Activated CD4-positive, alpha-beta T cell treated with anti-CD3 and anti-CD28 coated beads, Interleukin-2, amount 50 U/mL, for 48 hours (primary cell): ENCODE measurements around the gene CMTM1.
"Not testable (repeated sequence)": the region's sequence is repeated elsewhere in the genome, so short reads cannot be mapped to it uniquely, and the experiment has no call there.

ENCODE experiments used
- DNase-seq, 2 experiments: peaks; one replicate each; pipeline ENCODE4 v3.0.0-alpha.2; 2020

The CMTM1 gene

GRCh38 chr16:66563574-66564334 lies 2.5 kb upstream of the CMTM1 start:
- DNase-seq = no peak

- not testable (repeated sequence) for DNase-seq
Measured at GRCh38 chr16:66567270-66567669, 1.0 kb downstream of the CMTM1 start.

GRCh38 chr16:66568355-66568754 lies 2.1 kb downstream of the CMTM1 start:
- no peak for DNase-seq

GRCh38 chr16:66569131-66569530 lies 2.9 kb downstream of the CMTM1 start:
- no peak for DNase-seq

- DNase-seq = no peak
Measured at GRCh38 chr16:66569827-66570405, 3.7 kb downstream of the CMTM1 start.

DNA sequence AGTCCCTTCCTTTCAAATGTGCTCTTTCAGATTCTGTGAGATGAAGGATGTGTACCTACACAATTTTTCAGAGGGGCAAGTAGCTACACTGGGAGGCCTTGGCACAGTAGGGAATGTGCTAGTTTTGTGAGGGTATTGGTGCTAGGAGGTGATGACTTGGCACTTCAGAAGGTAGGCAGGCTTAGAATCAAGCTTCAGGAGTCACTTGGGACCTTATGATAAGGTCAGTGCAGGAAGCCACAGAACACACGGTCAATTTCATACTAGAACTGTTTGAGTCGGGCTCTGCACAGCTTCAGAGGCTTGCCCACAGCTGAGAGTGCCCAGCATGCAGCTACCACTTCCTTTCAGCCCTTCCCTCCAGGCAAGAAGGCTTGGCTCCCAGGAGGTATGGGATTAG lies 6.1 kb downstream of the CMTM1 start:
- DNase-seq = no peak

GRCh38 chr16:66574081-66574480 lies 7.8 kb downstream of the CMTM1 start:
- DNase-seq = no peak

- no peak for DNase-seq
Measured at GRCh38 chr16:66574531-66574930, 8.3 kb downstream of the CMTM1 start.

DNA sequence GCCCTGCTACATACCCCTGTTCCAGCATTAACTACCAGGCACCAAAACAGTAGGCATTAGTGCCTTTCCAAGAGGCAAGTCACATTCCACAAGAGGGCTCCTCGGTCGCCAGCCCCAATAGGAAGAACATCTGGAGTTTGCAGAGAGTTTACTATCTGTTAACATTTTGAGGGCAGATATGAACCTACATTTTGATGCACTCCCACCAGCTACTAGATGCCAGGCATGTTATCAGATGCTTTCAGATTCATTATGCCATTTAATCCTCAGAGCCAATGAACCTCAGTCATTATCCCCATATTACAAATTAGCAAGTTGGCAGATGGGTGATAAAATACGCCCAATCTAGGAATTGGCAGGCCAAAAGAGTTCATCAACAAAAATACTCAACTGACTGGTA lies 8.8 kb downstream of the CMTM1 start:
- DNase-seq = no peak

DNA sequence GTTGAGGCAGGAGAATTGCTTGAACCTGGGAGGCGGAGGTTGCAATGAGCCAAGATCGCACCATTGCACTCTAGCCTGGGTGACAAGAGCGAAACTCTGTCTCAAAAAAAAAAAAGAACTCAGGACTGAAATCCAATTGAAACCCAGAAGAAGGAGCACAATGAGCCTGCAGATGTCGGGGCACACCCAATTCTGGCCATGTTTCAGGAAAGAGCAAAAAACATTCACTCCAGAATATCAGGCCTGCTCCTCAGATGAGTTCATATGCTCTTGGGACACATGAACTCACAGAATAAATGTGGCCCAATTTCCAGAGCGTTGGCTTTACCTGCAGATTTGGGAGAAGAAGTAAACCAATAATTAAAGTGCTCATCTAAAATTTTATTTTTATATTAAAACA lies 10.1 kb downstream of the CMTM1 start:
- DNase-seq = no peak

GRCh38 chr16:66578651-66579531 lies 12.7 kb downstream of the CMTM1 start, which contains the start of gene CMTM2:
TSS of gene CMTM2 (plus strand) at chr16:66579463. CDS start at chr16:66579608, 145 bp downstream.
- DNase-seq = peak in 1 of 2 experiments; percentile 24

- no peak for DNase-seq
Measured at GRCh38 chr16:66580605-66581209, 14.5 kb downstream of the CMTM1 start.

DNA sequence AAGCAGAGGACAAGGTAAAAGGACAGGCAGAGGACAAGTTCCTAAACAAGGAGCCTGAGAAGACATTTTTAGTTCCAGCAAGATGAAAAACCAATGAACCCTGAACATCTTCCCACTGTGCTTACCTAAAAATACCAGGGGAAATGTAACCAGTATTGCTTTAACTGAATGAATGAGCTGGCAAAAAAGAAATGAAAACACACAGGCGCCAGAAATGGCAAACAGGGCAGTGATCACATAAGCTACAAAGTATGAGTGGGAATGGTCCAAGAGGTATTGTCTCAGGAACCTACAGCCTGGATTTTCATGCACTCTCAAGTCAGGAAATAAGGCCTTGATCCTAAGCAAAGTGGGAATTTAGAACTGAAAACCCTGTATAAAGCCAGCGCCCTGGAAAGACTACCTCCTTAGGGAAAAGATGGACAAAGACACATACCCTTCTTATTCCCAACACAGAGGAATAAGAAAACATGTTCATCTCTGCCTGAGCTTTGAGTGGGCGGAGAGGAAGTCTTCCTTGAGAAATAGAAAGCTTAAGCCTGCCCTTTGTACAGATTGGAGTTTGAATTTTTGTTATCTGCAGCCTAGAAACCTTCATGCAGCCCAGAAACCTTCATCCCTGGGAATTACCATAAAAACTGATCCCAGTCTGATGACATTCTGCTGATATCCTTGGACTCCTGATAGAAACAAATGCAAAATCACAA lies 15.2 kb downstream of the CMTM1 start:
- no peak for DNase-seq

DNA sequence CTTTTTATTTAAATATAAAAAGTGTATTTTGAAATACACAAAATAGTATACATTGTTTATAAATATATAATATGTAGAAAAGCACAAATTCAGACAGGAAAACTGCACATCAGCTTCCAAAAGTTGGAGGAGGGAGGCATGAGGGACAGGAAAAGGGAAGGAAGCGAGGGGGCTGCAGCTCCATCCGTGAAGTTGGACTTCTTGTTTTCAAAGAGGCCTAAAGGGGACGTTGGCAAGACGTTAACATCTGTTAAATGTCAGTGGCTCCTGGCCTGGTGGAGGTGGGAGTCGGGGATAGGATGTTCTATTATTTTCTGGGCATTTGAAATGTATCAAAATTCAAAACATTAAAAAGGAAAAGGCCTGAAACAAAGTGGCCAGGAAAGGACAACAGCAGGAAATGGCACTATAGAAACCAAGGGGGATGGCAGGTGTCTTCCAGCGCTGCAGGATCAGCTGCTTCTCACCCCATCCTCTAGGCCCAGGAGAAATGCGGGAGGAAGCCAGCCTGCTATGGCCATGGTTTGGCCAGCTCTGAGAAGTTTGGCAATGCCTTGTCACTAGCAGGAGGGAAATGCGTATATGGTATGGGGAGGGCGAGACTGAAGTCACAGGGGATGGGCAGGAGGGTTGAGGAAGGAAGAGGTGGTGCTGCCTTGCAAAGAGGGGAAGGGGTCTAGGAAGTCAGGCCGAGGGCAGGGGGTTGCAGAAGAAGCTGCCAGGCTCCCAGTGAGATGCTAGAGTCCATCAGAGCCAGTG lies 19.4 kb downstream of the CMTM1 start:
- no peak for DNase-seq

DNA sequence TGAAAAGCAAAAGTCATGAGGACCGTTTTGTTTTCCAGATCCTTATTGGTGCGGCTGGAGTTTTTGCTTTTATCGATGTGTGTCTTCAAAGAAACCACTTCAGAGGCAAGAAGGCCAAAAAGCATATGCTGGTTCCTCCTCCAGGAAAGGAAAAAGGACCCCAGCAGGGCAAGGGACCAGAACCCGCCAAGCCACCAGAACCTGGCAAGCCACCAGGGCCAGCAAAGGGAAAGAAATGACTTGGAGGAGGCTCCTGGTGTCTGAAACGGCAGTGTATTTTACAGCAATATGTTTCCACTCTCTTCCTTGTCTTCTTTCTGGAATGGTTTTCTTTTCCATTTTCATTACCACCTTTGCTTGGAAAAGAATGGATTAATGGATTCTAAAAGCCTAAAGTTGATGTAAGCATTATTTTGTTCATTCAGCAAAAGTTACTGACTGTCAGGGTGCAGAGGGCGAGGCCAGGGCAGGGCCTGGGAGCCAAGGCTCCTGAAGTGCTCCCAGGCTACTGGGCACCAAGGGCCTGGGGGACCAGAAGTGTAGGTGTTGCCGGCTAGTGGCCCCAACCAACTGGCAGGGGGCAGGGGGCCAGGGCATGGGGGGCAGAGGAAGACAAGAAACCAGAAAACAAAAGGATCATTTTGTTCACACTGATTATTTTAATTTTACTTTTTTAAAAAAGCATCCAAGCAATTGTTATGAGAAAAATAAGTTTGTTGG lies 21.8 kb downstream of the CMTM1 start:
- DNase-seq = no peak

DNA sequence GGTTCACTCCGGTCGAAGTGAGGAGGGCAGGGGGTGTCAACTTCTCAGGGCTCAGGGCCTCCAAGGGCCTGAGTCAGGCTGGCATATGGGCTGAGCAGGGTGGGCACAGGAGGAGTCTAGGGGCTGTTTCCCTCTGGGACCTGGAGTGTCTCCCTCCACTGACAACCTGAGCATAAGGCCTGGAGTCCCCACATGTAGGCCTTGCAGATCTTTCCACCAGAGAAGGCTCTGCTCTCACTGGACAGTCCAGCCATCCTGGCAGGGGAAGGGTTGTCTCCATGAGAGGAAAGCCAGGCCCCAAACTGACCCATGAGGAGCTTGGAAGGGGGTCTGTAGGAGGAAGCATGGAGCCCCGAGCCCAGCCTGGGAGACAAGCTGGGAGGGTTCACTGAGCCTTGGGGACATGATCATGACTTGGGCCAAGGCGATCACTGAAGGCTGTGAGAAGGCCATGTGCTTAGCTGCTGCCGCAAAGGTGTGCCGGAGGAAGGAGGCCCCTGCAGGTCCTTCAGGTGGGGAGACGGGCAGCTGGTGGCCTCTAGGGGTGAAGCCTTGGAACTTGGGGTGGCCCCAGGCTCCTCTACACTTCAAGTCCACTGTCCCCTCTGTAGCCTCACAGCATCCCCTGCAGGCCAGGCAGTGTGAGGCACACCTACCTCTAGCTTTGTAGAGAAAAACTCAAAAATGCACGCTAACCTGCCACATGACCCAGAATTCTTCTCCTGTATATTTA lies 22.9 kb downstream of the CMTM1 start:
- DNase-seq = peak; percentile 62 to 70

- DNase-seq = no peak
Measured at GRCh38 chr16:66590322-66590721, 24.1 kb downstream of the CMTM1 start.

DNA sequence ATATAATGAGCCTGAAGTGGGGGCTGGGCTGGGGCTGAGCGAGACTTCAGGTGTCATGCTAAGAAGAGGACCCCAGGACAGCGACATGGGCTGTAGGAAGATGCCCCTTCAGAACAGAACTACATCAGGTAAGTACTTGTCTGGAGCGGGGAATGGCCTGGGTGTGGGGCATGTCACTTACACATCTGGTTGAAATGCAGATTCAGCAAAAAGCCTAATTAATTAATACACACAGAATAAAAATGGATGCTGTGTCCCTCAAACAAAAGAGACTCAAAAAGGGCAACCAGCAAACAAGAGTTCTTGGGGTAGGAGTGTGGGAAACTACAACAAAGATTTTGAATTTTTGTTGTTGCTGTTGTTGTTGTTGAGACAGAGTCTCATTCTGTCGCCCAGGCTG lies 24.8 kb downstream of the CMTM1 start:
- DNase-seq = no peak

DNA sequence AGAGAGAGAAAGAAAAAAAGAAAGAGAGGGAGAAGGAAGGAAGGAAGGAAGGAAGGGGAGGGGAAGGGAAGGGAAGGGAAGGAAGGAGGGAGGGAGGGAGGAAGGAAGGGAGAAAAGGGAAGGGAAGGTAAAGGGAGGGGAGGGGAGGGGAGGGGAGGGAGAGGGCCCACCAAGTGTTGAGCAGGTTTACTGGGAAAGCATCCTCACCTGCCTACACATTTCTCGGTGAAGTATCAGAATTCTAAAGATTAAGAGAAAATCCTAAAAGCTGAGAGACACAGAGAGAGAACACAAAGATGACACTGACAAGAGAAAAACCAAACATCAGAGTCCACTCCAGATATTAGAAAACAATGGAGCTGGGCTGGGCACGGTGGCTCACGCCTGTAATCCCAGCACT lies 26.0 kb downstream of the CMTM1 start:
- DNase-seq = no peak

DNA sequence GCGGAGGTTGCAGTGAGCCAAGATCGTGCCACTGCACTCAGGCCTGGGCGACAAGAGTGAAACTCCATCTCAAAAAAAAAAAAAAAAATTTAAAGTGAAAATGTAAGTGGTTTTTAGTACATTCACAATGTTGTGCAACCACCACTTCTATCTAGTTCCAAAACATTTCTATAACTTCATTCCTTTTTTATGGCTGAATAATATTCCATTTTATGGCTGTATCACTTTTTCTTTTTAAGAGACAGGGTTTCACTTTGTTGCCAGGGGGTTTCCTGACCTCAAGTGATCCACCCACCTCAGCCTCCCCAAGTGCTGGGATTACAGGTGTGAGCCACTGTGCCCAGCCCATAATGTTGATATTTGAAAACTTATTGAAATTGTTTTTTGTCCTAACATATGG lies 26.6 kb downstream of the CMTM1 start:
- DNase-seq = no peak
